ENCODE data around the gene MAFG. TPM values are rescaled to one million over a fixed set of nuclear protein-coding genes. Genes with fewer than 3 reads are reported as not detected.

MAFG gene
- total and polyA plus RNA-seq, 2 of the 13 experiments (the other 11 are each of a cell fraction or from before 2014, with no cell fraction given): 14.5 to 20.0 TPM

GRCh38 chr17:81954131-81955057 is 26.9 kb upstream of the MAFG start (continued):
- 0 out of 4 replicates have a peak, but pooled peaks of 1 of the 2 experiments have one; percentile 28 for TF ChIP-seq ATF4 (CRISPR knock-in tag; IDR thresholded peaks at IDR 0.05)
- no peak for TF ChIP-seq ZNF790 (CRISPR knock-in tag; IDR thresholded peaks at IDR 0.05; ENCODE audit: borderline replicate concordance)
- TF ChIP-seq ZNF432 (CRISPR knock-in tag; IDR thresholded peaks at IDR 0.05; ENCODE audit: borderline replicate concordance): no peak
- TF ChIP-seq MXD3 (CRISPR knock-in tag; IDR thresholded peaks at IDR 0.05): no peak
- 0 out of 2 replicates have a peak, but pooled peaks have one; percentile 9 for TF ChIP-seq FOXA3 (CRISPR knock-in tag; IDR thresholded peaks at IDR 0.05)
- peak; percentile 25; the same call in 1 of the 2 replicates for TF ChIP-seq NFKB2 (CRISPR knock-in tag; IDR thresholded peaks at IDR 0.05; ENCODE audit: borderline replicate concordance)
- TF ChIP-seq SSRP1 (CRISPR knock-in tag; IDR thresholded peaks at IDR 0.05): peak; percentile 83
- TF ChIP-seq THAP9 (CRISPR knock-in tag; IDR thresholded peaks at IDR 0.05; ENCODE audit: borderline replicate concordance): no peak
- TF ChIP-seq ZNF121 (CRISPR knock-in tag; IDR thresholded peaks at IDR 0.05): peak; percentile 82
- no peak for TF ChIP-seq ZNF335 (CRISPR knock-in tag; IDR thresholded peaks at IDR 0.05)
- TF ChIP-seq TRIM22 (IDR thresholded peaks at IDR 0.05): no peak
- TF ChIP-seq SRSF1 (optimal IDR thresholded peaks at IDR 0.05; ENCODE audit: low read depth, low read length): peak; percentile 34
- TF ChIP-seq FOXP1 (IDR thresholded peaks at IDR 0.05): no peak
- no peak for TF ChIP-seq FOXP1 (CRISPR knock-in tag; IDR thresholded peaks at IDR 0.05)
- no peak for TF ChIP-seq SALL1 (CRISPR knock-in tag; IDR thresholded peaks at IDR 0.05)
- TF ChIP-seq HNRNPH1 (optimal IDR thresholded peaks at IDR 0.05; ENCODE audit: low read depth, low read length): peak; percentile 9
- peak; percentile 57 for TF ChIP-seq RBM22 (optimal IDR thresholded peaks at IDR 0.05; ENCODE audit: low read length)
- no peak for TF ChIP-seq TFDP2 (CRISPR knock-in tag; IDR thresholded peaks at IDR 0.05)
- no peak for TF ChIP-seq KLF6 (CRISPR knock-in tag; IDR thresholded peaks at IDR 0.05)
- no peak for TF ChIP-seq ZNF788 (CRISPR knock-in tag; IDR thresholded peaks at IDR 0.05; ENCODE audit: borderline replicate concordance)
- TF ChIP-seq CENPBD1 (CRISPR knock-in tag; IDR thresholded peaks at IDR 0.05; ENCODE audit: borderline replicate concordance, low read depth): no peak

All from HepG2 (cell line).